ENCODE measurements around the gene SLC25A21.

Gene SLC25A21

GRCh38 chr14:37143475-37143874 is 28.9 kb downstream of the SLC25A21 start:
- no peak for DNase-seq (ENCODE audit: low spot score)

- DNase-seq (ENCODE audit: low spot score): no peak
Observed at GRCh38 chr14:37142835-37143401, 29.5 kb downstream of the SLC25A21 start.

- no peak for DNase-seq (ENCODE audit: low spot score)
Observed at GRCh38 chr14:37140176-37140575, 32.2 kb downstream of the SLC25A21 start.

- DNase-seq (ENCODE audit: low spot score): no peak
Observed at GRCh38 chr14:37139710-37140109, 32.7 kb downstream of the SLC25A21 start.

- DNase-seq (ENCODE audit: low spot score): no peak
Observed at GRCh38 chr14:37138898-37139297, 33.5 kb downstream of the SLC25A21 start.

- DNase-seq (ENCODE audit: low spot score): no peak
Observed at GRCh38 chr14:37133284-37133913, 39.0 kb downstream of the SLC25A21 start.

GRCh38 chr14:37131205-37131604 is 41.2 kb downstream of the SLC25A21 start:
- no peak for DNase-seq (ENCODE audit: low spot score)

- DNase-seq (ENCODE audit: low spot score): no peak
Observed at GRCh38 chr14:37129047-37129446, 43.4 kb downstream of the SLC25A21 start.

GRCh38 chr14:37124614-37125013 is 47.8 kb downstream of the SLC25A21 start:
- no peak for DNase-seq (ENCODE audit: low spot score)

GRCh38 chr14:37122919-37123639 is 49.3 kb downstream of the SLC25A21 start:
- no peak for DNase-seq (ENCODE audit: low spot score)

- DNase-seq (ENCODE audit: low spot score): no peak
Observed at GRCh38 chr14:37122288-37122687, 50.1 kb downstream of the SLC25A21 start.

GRCh38 chr14:37118673-37119366 is 53.6 kb downstream of the SLC25A21 start:
- DNase-seq (ENCODE audit: low spot score): no peak

GRCh38 chr14:37116933-37117849 is 55.2 kb downstream of the SLC25A21 start:
- no peak for DNase-seq (ENCODE audit: low spot score)

- no peak for DNase-seq (ENCODE audit: low spot score)
Observed at GRCh38 chr14:37115406-37115805, 57.0 kb downstream of the SLC25A21 start.

- DNase-seq (ENCODE audit: low spot score): no peak
Observed at GRCh38 chr14:37114559-37114958, 57.8 kb downstream of the SLC25A21 start.

- DNase-seq (ENCODE audit: low spot score): no peak
Observed at GRCh38 chr14:37114002-37114401, 58.4 kb downstream of the SLC25A21 start.

GRCh38 chr14:37098132-37098531 is 74.3 kb downstream of the SLC25A21 start:
- DNase-seq (ENCODE audit: low spot score): no peak

GRCh38 chr14:37094502-37094901 is 77.9 kb downstream of the SLC25A21 start:
- DNase-seq (ENCODE audit: low spot score): no peak

- no peak for DNase-seq (ENCODE audit: low spot score)
Observed at GRCh38 chr14:37093364-37093763, 79.0 kb downstream of the SLC25A21 start.

GRCh38 chr14:37091651-37092050 is 80.8 kb downstream of the SLC25A21 start:
- no peak for DNase-seq (ENCODE audit: low spot score)

GRCh38 chr14:37090026-37090425 is 82.4 kb downstream of the SLC25A21 start:
- DNase-seq (ENCODE audit: low spot score): no peak

- DNase-seq (ENCODE audit: low spot score): no peak
Observed at GRCh38 chr14:37089410-37089809, 83.0 kb downstream of the SLC25A21 start.
